Measurements from ENCODE around the gene F8.

Gene F8

GRCh38 chrX:155031657-155032056, 9.1 kb upstream of the F8 start:
- POLR2A ChIA-PET, result no interaction called here
- CTCF ChIA-PET, result no interaction called here
- Histone ChIP-seq H3K4me3 (ENCODE audit: low read depth, low read length) (no peak overlapping the region), H3K36me3 (ENCODE audit: control insufficient read depth in 2 of 2, insufficient read depth in 1 of 2, low read length in 2 of 2) (peaks cover 9 to 22% of the 10 kb centered on the region in 2 experiments; a peak in 2 of 3 replicates), H3K27ac (ENCODE audit: extremely low read depth, low read depth, low read length) (no peak overlapping the region), H3K4me1 (ENCODE audit: control insufficient read depth, insufficient read depth, low read length) (0 out of 2 replicates have a peak, but pooled peaks cover 2% of the 10 kb centered on the region), H3K9me3 (ENCODE audit: control insufficient read depth, insufficient read depth, low read depth, low read length) (peaks cover 3% of the 10 kb centered on the region; the same call in 1 of the 2 replicates)
- TF ChIP-seq ZNF639 (tag by site-specific recombination; IDR thresholded peaks at IDR 0.05), result no peak
- TF ChIP-seq ZBTB7A (tag by site-specific recombination; IDR thresholded peaks at IDR 0.05; ENCODE audit: low read depth), result no peak
- TF ChIP-seq ZBTB44 (tag by site-specific recombination; IDR thresholded peaks at IDR 0.05), result no peak
- no peak for TF ChIP-seq ZNF670 (tag by site-specific recombination; IDR thresholded peaks at IDR 0.05; ENCODE audit: low read depth)
- TF ChIP-seq ZNF549 (tag by site-specific recombination; IDR thresholded peaks at IDR 0.05), result no peak
- no peak for TF ChIP-seq ZNF830 (tag by site-specific recombination; IDR thresholded peaks at IDR 0.05; ENCODE audit: low read depth)
- no peak for TF ChIP-seq ZSCAN18 (tag by site-specific recombination; IDR thresholded peaks at IDR 0.05)
- no peak for TF ChIP-seq HIC1 (tag by site-specific recombination; IDR thresholded peaks at IDR 0.05)
- no peak for TF ChIP-seq ZIC2 (tag by site-specific recombination; IDR thresholded peaks at IDR 0.05)
- no peak for TF ChIP-seq ZNF548 (tag by site-specific recombination; IDR thresholded peaks at IDR 0.05)
- no peak for TF ChIP-seq ZNF354C (tag by site-specific recombination; IDR thresholded peaks at IDR 0.05; ENCODE audit: borderline replicate concordance, low read depth)
- no peak for TF ChIP-seq ATF2 (tag by site-specific recombination; IDR thresholded peaks at IDR 0.05; ENCODE audit: low read depth)
- TF ChIP-seq ZNF473 (tag by site-specific recombination; IDR thresholded peaks at IDR 0.05), result no peak
- TF ChIP-seq HOXA7 (CRISPR knock-in tag; IDR thresholded peaks at IDR 0.05; ENCODE audit: borderline replicate concordance), result no peak
- no peak for TF ChIP-seq PRDM10 (tag by site-specific recombination; IDR thresholded peaks at IDR 0.05)
- TF ChIP-seq ZNF394 (tag by site-specific recombination; IDR thresholded peaks at IDR 0.05; ENCODE audit: borderline replicate concordance), result no peak
- TF ChIP-seq ZNF791 (tag by site-specific recombination; IDR thresholded peaks at IDR 0.05), result no peak
- TF ChIP-seq ZXDB (tag by site-specific recombination; IDR thresholded peaks at IDR 0.05), result no peak
- TF ChIP-seq HOXD13 (CRISPR knock-in tag; IDR thresholded peaks at IDR 0.05; ENCODE audit: borderline replicate concordance), result no peak
- TF ChIP-seq ZBTB20 (tag by site-specific recombination; IDR thresholded peaks at IDR 0.05), result no peak

All from HEK293 (cell line).